Pericardium fibroblast (primary cell): Measurements from ENCODE around the gene FBXO3. TPM values are rescaled to one million over a fixed set of nuclear protein-coding genes. Genes with fewer than 3 reads are reported as not detected.

Experiments
- total RNA-seq: library from RNA; depleted of rRNA; stranded (reverse); fragments of >200 nt; gene quantifications from 2 replicates; pipeline ENCODE4 v1.2.3, GENCODE V29; 2015

Gene FBXO3, protein sequence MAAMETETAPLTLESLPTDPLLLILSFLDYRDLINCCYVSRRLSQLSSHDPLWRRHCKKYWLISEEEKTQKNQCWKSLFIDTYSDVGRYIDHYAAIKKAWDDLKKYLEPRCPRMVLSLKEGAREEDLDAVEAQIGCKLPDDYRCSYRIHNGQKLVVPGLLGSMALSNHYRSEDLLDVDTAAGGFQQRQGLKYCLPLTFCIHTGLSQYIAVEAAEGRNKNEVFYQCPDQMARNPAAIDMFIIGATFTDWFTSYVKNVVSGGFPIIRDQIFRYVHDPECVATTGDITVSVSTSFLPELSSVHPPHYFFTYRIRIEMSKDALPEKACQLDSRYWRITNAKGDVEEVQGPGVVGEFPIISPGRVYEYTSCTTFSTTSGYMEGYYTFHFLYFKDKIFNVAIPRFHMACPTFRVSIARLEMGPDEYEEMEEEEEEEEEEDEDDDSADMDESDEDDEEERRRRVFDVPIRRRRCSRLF
- total RNA-seq: 15.3 and 18.4 TPM in 2 replicates

GRCh38 chr11:33773987-33774735 lies at the start of gene FBXO3:
FBXO3 (minus strand) TSS chr11:33774520; CDS start chr11:33774497, 23 bp downstream.

DNA sequence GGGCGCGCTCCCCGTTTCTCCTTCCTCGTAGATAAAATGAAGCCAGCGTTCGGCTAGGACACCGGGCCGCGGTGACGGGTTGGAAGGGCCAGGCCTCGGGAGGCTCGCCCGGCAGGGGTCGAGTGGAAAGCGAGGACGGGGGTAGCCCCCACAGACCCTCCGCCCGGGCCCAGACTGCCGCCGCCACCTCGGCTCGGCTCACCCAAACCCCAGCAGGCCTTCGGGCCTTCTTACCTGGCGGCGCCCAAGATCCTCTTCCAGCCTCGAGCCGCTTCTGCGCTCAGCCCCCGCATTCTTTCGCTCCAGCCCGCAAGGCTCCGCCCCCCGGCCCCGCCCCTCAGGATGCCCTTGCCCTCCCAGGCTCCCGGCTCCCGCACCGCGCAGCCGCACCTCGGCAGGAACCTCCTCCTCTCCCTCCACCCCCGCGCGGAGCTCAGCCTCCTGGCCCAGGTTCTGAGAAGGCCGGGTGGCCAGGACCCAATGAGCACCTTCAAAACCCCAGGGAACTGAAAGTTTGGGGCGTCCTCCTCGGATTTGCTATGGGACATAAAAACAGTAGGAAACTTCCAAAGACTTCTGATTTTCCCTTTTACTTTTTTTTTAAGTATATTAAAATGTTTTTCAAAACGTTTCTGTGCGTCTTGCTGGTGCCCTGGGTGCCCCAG lies 38.0 kb downstream of the FBXO3 start, which contains the start of gene CD59:
CD59 (minus strand) TSS at position 276 of the 665 bp plus-strand sequence. CDS start 13,978 bp downstream, outside the sequence.

DNA sequence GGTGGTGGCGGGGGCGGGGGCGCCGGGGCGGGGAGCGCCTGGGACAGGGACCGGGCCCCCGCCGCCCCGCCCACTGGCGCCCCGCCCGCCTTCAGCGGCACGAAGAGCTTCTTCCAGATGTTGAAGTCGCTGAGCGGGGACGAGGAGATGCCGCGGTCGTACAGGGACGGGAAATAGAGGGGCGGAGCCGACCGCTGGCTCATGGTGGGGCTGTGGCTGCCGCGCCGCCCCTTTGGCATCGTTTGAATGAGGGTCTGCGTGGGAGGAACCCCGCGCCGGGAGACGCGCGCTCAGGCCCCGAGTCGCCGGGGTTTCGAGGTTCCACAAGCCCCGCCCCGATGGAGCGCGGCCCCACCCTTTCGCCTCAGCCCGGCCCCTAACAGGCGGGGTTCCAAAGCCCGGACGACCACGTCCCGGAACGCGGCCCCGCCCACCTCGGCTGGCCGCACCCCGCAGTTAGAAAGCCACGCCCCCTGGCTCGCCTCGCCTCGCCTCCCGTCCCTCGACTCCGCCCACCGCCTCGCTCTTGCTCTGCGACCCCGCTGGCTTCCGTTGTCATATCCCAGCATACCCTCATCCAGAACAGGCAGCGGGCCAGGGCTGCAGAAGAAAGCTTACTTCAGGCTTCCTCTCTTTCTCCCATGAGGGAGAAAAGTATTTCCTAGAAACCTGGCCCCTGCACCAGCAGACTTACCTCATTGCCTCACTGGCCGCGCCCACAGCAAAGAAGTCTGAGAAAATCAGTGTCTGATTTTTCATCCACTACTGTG lies 73.6 kb downstream of the FBXO3 start, which contains the start of gene C11orf91:
C11orf91 (minus strand) TSS at position 325 of the 770 bp plus-strand sequence; CDS start at position 239, 86 bp downstream.

Other genes starting within 250 kb of the FBXO3 start
- not detected in 2 replicates for gene C11orf91, start 73.7 kb downstream of the FBXO3 start, total RNA-seq
- gene CD59, start 38.1 kb downstream of the FBXO3 start, total RNA-seq: 189 and 397 TPM in 2 replicates
- 0.51 and 2.6 TPM in 2 replicates for gene LMO2, start 117.6 kb upstream of the FBXO3 start, total RNA-seq